GM19324 (cell line): ENCODE results near the gene MAEA.
"Not testable (repeated sequence)": the region's sequence is repeated elsewhere in the genome, so short reads cannot be mapped to it uniquely, and the experiment has no call there.

Experiments used
- ATAC-seq: cut with Tn5 transposase; IDR thresholded peaks from one replicate; pipeline ENCODE4 v1.9.1; 2021; ENCODE audit warnings: mild to moderate bottlenecking, moderate library complexity; ENCODE audit not compliant: unreplicated experiment, low FRiP score

Gene MAEA

GRCh38 chr4:1318488-1319213 is 29.0 kb downstream of the MAEA start:
- no peak for ATAC-seq

GRCh38 chr4:1321486-1321885 is 31.8 kb downstream of the MAEA start:
- ATAC-seq, result no peak

- no peak for ATAC-seq
Measured at GRCh38 chr4:1321946-1322650, 32.4 kb downstream of the MAEA start.

- no peak for ATAC-seq
Measured at GRCh38 chr4:1323280-1323634, 33.6 kb downstream of the MAEA start.

DNA sequence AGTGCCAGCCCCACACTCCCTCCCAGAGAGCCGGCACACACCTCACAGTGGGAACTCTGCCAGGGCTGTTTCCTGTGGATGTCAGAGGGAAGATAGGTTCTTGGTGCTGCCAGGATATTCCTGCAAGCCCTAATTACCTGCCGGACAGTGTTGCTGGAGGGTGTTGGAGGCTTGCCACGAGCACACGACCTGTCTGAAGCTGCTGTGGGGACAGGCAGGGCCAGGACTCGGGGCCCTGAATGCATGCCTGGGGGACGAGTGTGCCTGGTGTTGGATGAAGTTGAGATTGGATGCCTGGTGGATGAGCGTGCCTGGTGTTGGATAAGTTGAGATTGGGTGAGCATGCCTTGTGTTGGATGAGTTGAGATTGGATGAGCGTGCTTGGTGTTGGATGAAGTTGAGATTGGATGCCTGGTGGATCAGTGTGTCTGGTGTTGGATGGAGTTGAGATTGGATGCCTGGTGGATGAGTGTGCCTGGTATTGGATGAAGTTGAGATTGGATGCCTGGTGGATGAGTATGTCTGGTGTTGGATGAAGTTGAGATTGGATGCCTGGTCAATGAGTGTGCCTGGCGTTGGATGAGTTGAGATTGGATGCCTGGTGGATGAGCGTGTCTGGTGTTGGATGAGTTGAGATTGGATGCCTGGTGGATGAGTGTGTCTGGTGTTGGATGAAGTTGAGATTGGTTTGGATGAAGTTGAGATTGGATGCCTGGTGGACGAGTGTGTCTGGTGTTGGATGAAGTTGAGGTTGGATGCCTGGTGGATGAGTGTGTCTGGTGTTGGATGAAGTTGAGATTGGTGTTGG is 34.1 kb downstream of the MAEA start:
- ATAC-seq, result no peak

GRCh38 chr4:1324443-1325175 is 34.9 kb downstream of the MAEA start:
- ATAC-seq, result not testable (repeated sequence)

GRCh38 chr4:1325176-1325480 is 35.4 kb downstream of the MAEA start:
- no peak for ATAC-seq

DNA sequence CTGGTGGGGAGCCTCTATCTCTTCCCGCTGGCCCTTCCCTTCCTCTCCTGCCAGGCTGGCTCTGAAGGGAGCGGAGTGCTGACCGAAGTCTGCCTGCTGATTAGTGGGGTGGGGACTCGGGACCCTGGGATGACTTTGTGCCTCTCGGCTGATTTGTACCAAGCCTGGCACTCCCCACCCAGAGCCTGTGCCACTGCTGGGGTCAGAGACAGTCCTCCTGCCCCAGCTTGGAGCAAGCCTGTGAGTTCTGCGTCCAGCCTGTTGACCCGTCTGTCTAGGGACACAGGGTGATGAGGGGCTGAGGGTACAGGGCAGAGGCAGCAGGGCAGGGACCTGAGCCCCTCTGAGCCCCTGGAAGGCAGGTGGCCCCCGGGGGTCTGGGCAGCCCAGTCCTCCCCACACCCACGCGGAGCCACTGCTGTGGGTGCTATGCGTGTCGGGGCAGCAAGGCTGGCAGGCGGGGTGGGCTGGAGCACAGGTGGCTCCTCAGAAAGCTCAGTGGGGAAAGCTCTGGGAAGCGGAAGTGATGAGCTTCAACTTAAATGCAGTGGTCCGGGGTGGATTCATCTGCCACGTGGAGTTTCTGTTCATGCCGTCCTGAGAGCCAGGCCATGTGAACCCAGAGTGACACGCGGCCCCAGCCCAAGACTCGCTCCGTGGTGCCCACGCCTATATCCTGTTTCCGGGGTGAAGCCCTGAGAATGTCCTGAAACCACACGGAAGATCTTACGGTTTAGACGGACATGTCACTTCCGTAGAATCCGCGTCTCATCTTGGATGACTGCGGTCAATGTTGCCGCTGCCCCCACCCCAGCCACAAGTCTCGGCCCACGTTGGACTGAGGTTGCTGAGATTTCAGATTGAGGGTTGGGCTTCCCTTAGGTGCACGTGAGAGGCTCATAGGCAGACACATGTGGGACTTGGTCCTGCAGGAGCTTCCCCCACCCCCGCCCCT is 36.3 kb downstream of the MAEA start:
- ATAC-seq, result no peak

DNA sequence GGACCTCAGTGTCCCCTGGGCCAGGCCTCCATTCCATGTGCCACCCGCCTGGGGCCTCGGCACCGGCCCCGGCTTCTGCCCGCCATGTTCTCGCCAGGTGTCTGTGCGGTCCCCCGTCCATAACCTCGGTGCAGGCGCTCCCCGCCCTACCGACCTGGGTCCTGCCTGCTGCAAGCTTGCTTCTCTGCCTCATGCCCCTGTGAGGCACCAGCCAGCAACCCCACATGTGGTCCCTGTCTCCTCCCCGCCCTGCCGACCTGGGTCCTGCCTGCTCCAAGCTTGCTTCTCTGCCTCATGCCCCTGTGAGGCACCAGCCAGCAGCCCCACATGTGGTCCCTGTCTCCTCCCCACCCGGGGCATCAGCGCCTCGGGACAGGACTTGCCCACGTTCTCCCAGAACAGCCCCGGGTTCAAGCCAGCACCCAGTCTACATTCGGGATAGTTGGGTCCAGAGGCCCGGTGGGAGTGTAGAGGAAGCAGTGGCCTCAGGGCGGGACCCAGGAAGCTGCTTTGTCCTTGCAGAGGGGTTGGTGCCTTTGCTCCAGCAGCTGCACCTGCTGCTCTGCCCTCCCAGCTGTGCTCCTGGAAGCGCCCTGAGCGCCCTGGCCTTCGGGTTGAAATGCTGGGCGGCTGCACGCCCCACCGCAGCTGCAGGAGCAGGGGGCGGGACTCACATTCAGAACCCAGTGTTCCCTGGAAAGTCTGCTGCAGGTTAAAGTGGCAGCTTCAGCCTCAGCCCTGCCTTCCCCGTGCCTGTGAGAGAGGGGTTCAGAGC is 37.2 kb downstream of the MAEA start:
- no peak for ATAC-seq

GRCh38 chr4:1327526-1328266 is 38.0 kb downstream of the MAEA start:
- no peak for ATAC-seq

DNA sequence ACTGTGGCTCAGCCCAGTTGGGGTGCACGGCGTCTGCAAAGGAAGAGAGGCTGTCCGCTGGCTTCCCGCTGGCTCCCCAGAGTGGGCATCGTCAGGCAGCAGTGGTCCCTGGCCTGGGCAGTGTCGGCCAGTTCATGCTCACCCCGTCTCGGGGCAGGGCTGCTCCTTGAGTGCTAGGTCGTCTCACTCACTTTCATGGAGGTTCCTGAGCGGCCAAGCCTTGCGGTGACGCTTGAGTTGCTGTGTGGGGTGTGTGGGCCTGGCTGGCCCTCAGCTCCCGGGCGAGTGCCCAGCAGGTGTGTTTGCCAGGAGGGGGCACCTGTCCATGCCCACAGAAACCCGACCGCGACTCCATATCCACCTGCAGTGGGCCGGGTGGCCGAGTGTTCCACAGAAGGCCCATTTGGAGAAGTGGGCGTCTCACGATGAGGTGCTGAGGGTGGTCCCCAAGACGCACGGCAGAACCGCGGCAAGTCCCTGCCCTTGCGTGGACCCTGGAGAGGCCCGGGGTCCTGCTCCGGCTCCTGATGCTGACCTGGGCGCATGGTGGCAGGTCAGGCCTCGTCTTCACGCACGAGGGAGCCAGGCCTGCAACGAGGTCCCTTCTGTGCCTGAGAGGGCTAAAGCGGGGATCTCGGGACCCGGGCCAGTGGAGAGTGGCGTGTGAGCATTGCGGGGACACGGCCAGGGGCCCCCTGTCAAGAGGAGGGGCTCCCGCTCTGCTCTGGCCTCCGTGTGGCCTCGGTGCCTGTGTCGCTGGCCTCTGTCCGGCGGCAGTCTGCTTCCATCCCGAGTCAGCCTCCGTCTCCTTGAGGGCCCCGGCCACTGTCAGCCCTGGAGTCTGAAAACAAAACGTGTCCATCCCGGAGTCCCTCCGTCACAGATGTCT is 38.8 kb downstream of the MAEA start:
- no peak for ATAC-seq

GRCh38 chr4:1329408-1330371 is 40.0 kb downstream of the MAEA start:
- ATAC-seq, result no peak

GRCh38 chr4:1330761-1331590 is 41.3 kb downstream of the MAEA start:
- no peak for ATAC-seq

GRCh38 chr4:1331591-1332353 is 42.1 kb downstream of the MAEA start:
- no peak for ATAC-seq

DNA sequence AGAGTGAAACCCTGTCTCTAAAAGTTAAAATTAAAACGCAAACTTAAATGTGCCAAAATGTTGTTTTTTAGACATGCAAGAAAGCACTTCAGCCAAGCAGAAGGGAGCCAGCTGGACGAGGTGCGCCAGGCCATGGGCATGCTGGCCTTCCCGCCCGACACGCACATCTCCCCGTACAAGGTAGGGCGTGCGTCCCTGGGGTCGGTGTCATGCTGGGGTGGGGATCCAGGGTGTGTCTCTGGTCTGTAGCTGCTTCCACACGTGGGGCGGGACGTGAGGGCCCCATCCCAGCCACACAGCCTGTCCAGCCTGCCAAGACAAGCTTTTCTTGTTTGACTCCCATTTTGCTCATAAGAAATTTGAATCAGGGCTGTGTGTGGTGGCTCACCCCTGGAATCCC is 43.0 kb downstream of the MAEA start:
- ATAC-seq, result no peak
